Measurements from ENCODE around the gene JMJD6. TPM values are rescaled to one million over a fixed set of nuclear protein-coding genes. Genes with fewer than 3 reads are reported as not detected.
"Not testable (repeated sequence)": the region's sequence is repeated elsewhere in the genome, so short reads cannot be mapped to it uniquely, and the experiment has no call there.

The JMJD6 gene
- total RNA-seq, 4 donors from 2014 or later, result 29.7 to 42.9 (median 41.7) TPM

DNA sequence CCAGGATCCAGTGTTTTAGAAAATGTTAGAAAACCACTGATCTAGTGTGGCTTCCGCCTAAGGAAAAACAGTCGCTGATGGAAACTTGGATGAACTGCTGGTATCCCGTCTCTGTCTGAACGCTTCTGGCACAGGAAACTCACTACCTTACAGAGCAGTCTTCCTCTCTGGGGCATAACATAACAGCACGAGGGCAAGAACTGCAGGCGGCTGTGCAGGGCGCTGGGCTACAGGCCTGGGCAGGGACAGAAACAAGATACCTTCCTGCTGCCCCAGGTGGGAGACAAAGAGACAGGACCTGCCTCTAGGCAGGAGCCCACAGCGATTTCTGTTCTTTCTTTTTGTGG is 26.2 kb downstream of the JMJD6 start:
- in situ Hi-C loops (cut with MboI; ENCODE audit: low sequenced_read_pairs in 4 of 4) (loop anchor here in 1 of 4 donors (25.0 kb wide), 1 partner anchor 138 kb away; a partner anchor contains a TSS), intact Hi-C loops (cut with DNase I; ENCODE audit: low total_unique reads) (no loop called here)
- H3K4me1 ChIP-seq, result peaks cover 55 to 74% of the 10 kb centered on the region in 2 donors
- DNase-seq, result no peak
- H3K36me3 ChIP-seq, result no peaks in the 10 kb centered on the region
- no peaks in the 10 kb centered on the region for H3K27me3 ChIP-seq
- peak overlapping the region; percentile 44 to 55 (median 48) for H3K4me3 ChIP-seq
- H3K27ac ChIP-seq, result peak overlapping the region; percentile 88 to 92 (median 88)
- peak; percentile 67 to 75 for ATAC-seq
- TF ChIP-seq, protein P1, sequence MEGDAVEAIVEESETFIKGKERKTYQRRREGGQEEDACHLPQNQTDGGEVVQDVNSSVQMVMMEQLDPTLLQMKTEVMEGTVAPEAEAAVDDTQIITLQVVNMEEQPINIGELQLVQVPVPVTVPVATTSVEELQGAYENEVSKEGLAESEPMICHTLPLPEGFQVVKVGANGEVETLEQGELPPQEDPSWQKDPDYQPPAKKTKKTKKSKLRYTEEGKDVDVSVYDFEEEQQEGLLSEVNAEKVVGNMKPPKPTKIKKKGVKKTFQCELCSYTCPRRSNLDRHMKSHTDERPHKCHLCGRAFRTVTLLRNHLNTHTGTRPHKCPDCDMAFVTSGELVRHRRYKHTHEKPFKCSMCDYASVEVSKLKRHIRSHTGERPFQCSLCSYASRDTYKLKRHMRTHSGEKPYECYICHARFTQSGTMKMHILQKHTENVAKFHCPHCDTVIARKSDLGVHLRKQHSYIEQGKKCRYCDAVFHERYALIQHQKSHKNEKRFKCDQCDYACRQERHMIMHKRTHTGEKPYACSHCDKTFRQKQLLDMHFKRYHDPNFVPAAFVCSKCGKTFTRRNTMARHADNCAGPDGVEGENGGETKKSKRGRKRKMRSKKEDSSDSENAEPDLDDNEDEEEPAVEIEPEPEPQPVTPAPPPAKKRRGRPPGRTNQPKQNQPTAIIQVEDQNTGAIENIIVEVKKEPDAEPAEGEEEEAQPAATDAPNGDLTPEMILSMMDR (IDR thresholded peaks at IDR 0.05 in 4 of 5, conservative IDR thresholded peaks at IDR 0.05 in 1 of 5), result no peak
- TF ChIP-seq POLR2A (IDR thresholded peaks at IDR 0.05), result no peak
- no peaks in the 10 kb centered on the region for H3K9me3 ChIP-seq

DNA sequence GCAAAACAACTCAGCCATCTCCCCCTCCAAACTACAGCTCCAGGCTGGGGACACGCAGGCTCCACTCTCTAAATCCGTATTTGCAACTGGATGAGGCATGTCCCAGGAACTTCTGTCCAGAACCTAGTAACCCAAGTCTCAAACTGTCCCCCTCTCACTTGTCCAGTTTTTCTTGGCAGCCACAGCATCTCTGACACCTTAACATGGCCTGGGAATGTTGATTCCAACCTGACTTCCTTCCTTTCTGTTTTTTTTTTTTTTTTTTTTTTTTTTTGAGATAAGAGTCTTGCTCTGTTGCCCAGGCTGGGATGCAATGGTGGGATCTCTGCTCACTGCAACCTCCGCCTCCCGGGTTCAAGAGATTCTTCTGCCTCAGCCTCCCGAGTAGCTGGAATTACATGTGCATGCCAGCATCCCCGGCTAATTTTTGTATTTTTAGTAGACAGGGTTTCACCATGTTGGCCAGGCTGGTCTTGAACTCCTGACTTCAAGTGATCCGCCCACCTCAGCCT is 27.9 kb downstream of the JMJD6 start:
- Histone ChIP-seq H3K4me1 (peaks cover 56 to 68% of the 10 kb centered on the region in 2 donors), H3K27ac (peak overlapping the region; percentile 88 to 92 (median 88))
- ATAC-seq; in situ Hi-C loops (cut with MboI; ENCODE audit: low sequenced_read_pairs in 4 of 4); H3K27me3 ChIP-seq; H3K4me3 ChIP-seq; H3K9me3 ChIP-seq; intact Hi-C loops (cut with DNase I; ENCODE audit: low total_unique reads); DNase-seq; H3K36me3 ChIP-seq: not testable (repeated sequence)

DNA sequence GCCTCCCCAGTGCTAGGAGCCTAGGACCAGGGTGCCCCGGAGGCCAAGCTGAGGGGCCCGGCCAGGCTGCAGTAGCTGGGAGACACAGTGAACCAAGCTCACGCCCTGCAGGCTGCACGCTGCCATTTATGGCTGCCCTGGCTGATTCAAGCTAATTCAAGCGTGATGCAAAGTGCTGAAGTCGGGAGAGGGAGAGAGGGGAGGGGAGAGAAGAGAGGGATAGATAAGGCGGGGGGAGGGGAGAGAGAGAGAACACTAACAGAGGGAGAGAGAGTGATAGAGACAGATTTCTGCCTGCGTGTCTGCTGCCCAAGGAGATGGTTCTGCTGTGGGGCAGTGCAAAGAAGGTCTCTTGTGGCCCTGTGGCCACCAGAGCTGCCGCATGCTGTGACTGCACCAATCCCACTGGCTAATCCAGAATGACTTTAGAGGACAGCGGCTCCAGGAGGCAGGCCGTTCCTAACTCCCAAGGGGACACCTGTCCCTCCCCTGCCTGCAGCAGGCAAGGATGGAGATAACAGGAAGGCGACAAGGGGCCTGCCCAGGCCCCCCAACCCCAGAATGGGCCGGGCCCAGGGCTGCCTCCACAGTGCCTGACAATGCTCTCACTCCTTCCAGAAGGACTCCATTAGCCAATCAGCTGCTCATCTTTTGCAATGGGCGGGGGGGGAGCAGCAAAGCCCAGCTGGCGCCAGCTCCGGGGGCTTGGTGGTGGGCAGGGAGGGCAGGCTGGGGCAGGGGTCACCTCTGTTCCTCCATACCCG is 28.5 kb downstream of the JMJD6 start:
- TF ChIP-seq, protein P1 (IDR thresholded peaks at IDR 0.05 in 4 of 5, conservative IDR thresholded peaks at IDR 0.05 in 1 of 5), result no peak
- no peak for TF ChIP-seq POLR2A (IDR thresholded peaks at IDR 0.05)
- no peaks in the 10 kb centered on the region for H3K9me3 ChIP-seq
- no peaks in the 10 kb centered on the region for H3K36me3 ChIP-seq
- peak overlapping the region; percentile 65 to 88 (median 76) for H3K27ac ChIP-seq
- H3K4me3 ChIP-seq, result no peak overlapping the region
- DNase-seq (no peak), ATAC-seq (no peak)
- intact Hi-C loops (cut with DNase I; ENCODE audit: low total_unique reads) (no loop called here), in situ Hi-C loops (cut with MboI; ENCODE audit: low sequenced_read_pairs in 4 of 4) (no loop called here)
- peaks cover 56 to 68% of the 10 kb centered on the region in 2 donors for H3K4me1 ChIP-seq
- no peaks in the 10 kb centered on the region for H3K27me3 ChIP-seq

DNA sequence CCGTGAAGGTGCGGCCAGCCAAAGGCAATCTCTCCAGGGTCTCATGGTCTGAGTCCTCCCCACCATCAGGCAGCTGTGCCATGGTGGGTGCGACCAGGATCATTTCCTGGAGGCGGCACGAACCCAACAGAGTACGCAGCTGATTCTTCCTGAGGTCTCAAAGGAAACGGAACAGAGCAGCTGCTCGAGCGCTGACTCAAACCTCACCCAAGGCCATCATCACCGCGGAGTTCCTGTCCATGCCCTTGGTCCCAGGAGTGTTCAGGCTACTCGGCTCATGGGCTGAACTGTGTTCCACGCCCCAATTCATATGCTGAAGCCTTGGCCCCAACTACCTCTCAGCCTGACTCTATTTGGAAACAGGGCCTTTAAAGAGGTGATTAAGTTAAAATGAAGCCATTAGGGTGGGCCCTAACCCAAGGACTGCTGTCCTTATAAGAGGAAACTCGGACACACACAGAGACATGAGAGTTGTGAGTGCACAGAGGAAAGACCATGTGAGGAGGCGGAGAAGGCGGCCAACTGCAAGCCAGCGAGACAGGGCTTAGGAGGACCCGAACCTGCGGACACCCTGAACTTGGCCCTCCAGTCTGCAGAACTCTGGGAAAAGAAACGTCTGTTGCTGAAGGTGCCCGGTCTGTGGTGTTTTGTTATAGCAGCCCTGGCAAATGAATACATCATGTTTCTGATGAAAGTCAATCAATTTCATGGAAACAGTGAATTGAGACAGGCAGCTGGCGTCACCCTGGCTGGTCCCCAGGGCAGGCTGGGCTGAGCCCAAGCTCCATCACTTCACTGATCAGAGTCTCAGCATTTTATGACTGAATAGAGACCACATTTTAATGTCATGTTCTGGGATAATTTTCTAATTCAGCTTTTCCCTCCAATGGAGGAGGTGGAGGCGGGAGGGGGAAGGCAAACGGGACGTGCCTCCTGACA is 29.4 kb downstream of the JMJD6 start:
- H3K4me3 ChIP-seq, result no peak overlapping the region
- TF ChIP-seq, protein P1 (IDR thresholded peaks at IDR 0.05 in 4 of 5, conservative IDR thresholded peaks at IDR 0.05 in 1 of 5), result no peak
- peak in 1 of 2 donors; percentile 20 for TF ChIP-seq POLR2A (IDR thresholded peaks at IDR 0.05)
- DNase-seq (peak; percentile 42 to 78), ATAC-seq (peak; percentile 42 to 50)
- H3K27ac ChIP-seq, result peak overlapping the region; percentile 65 to 88 (median 76)
- intact Hi-C loops (cut with DNase I; ENCODE audit: low total_unique reads) (no loop called here), in situ Hi-C loops (cut with MboI; ENCODE audit: low sequenced_read_pairs in 4 of 4) (no loop called here)
- H3K4me1 ChIP-seq, result peaks cover 56 to 63% of the 10 kb centered on the region in 2 donors
- no peaks in the 10 kb centered on the region for H3K9me3 ChIP-seq
- H3K36me3 ChIP-seq, result no peaks in the 10 kb centered on the region
- H3K27me3 ChIP-seq, result no peaks in the 10 kb centered on the region
